Medulla oblongata (tissue), 1 donor: Measurements from ENCODE around the gene ENTHD1.
A peak's percentile ranks its signal among the peaks of the same experiment; 100 is the strongest.
"Not testable (repeated sequence)": the region's sequence is repeated elsewhere in the genome, so short reads cannot be mapped to it uniquely, and the experiment has no call there.

Experiments
- DNase-seq: peaks from one replicate; pipeline ENCODE4 v3.0.0-alpha.2; 2015; ENCODE audit errors: extremely low spot score

ENTHD1 gene

GRCh38 chr22:39925273-39925672 lies 31.7 kb upstream of the ENTHD1 start:
- DNase-seq, result no peak

GRCh38 chr22:39924286-39924685 lies 30.7 kb upstream of the ENTHD1 start:
- DNase-seq, result no peak

- DNase-seq, result no peak
These were observed 30.1 kb upstream of the ENTHD1 start for GRCh38 chr22:39923696-39924095.

GRCh38 chr22:39920134-39920743 lies 26.7 kb upstream of the ENTHD1 start:
- DNase-seq, result no peak

GRCh38 chr22:39917776-39918495 lies 24.4 kb upstream of the ENTHD1 start:
- no peak for DNase-seq

DNA sequence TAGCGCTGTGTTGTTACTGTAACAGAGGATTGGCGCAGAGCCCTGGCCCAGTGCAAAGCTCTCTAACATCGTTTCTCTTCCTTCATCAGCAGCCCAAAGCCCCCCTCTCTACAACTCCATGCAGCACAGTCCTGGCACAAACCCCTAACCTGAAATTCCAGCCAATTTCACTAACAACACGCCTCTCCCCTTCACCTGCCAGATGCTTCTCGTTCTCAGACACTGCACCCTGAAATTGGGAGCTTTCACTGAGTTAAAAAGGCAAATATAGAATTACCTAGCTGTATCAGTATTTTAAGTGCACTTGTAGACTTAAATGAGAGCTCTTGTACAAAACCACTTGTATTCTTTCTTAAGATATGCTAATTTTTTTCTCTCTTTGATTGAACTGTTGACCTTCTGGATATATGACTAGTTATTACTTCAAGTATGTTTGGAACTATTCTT lies 23.7 kb upstream of the ENTHD1 start:
- DNase-seq, result no peak

DNA sequence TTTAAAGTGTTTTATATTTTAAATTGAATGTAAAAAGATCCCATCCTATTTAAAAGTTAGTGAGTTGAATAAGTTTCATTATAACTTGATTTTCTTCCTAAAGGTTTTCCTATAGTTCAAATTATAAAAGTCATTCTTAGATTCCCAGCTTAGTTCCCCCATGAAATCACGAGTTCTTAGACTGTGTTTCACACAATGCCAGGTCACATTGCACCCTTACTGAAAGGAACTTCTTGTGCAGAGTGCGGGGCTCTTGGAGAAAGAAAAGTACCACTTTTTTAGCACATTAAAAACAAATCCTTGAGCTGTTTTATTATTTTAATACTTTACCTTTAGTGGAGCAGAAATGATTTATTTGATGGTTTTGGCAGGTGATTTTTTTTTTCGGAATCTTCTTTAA lies 22.9 kb upstream of the ENTHD1 start:
- peak; percentile 72 for DNase-seq

DNA sequence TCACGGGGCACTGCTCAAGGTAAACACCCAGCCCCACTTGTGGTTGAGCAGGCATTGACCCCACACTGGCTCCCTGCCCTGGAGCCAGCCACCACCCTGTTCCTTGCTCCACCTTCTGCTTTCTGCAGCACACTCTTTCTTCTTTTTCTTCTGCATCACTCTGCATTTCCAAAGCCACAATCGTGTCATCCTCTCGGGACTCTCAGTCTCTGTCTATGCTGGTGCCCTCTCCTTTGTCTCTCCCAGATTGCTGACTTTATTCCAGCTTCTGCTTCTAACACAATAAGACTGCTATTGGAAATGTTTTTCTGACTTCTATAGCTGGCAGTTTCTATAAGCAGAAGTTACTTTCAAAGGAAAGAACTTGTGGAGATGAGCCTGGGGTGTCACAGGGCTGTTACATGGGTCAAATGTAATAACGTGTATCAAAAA lies 21.8 kb upstream of the ENTHD1 start:
- DNase-seq, result peak; percentile 62

DNA sequence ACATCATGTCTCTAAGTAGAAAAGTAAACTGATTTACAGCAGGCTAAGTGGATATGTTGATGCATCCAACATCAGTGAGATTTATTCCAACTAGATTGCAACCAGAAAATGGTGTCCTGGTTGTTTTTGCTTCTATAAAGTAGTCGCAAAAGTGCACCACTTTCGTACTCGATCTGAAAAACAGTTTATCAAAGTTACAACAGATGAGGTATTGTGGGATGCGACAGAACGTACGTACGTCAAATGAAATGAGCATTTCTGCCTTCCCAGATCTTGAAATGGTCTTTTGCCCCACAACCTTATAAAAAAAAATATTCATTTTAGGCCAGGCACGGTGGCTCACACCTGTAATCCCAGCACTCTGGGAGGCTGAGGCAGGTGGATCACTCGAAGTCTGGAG lies 21.0 kb upstream of the ENTHD1 start:
- DNase-seq, result no peak

DNA sequence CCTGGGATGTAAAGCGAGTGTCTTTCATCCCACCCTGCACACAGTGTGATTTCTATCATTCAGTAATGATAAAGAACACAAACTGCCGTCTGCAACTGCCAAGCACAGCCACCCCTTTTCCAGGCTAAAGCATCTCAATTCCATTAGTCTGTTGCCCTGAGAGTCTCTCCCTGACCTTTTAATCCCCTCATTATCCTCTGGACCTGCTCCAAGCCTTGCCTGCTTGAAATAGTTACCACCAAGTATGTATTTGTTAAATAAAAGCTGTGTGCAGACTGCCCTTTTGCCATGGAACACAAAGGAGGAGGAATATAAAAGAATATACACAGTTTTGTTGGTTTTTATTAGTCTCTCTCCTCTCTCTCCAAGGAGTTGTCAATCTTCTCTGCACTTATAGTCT lies 20.3 kb upstream of the ENTHD1 start:
- DNase-seq, result no peak

DNA sequence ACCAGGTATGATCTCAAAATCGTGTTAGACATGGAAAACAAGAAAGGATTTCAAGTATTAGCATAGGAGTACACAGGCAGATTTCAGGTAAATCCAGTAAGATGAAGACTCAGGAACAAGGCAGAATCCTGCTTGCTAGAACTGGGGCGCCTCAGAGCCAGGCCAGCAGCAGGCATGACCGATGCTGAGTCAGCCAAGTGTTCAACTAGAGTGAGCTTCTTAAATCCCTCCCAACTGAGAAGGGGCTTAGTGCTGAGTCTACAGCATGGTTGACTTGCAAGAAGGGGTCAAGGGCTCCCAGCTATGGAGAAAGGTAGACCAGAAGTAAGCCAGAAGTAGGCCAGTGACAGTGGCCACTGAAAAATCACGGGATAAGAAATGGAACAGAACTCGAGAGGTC lies 19.8 kb upstream of the ENTHD1 start:
- DNase-seq, result no peak

- no peak for DNase-seq
These were observed 17.5 kb upstream of the ENTHD1 start for GRCh38 chr22:39910876-39911613.

DNA sequence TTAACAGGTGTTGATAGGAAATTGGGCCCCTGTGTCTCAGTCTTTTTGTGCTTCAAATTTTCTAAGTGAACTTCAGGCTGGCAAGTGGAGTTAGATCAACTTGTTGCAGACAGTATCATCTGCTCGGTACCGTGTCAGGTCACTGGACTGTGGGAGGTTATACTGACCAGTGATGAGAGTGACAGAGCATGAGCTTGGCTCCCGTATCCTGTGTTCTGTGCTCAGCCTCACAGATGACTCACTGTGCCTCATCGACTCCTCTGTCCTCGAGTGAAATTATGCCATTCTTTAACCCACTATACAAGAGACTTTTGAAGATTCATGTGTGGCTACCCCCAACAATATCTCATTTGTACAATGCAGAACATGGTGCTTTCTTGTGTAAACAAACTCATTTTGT lies 15.2 kb upstream of the ENTHD1 start:
- no peak for DNase-seq

- no peak for DNase-seq
These were observed 14.6 kb upstream of the ENTHD1 start for GRCh38 chr22:39908136-39908535.

GRCh38 chr22:39907605-39908097 lies 14.1 kb upstream of the ENTHD1 start:
- DNase-seq, result no peak

GRCh38 chr22:39907047-39907446 lies 13.5 kb upstream of the ENTHD1 start:
- no peak for DNase-seq

GRCh38 chr22:39906207-39906606 lies 12.6 kb upstream of the ENTHD1 start:
- no peak for DNase-seq

DNA sequence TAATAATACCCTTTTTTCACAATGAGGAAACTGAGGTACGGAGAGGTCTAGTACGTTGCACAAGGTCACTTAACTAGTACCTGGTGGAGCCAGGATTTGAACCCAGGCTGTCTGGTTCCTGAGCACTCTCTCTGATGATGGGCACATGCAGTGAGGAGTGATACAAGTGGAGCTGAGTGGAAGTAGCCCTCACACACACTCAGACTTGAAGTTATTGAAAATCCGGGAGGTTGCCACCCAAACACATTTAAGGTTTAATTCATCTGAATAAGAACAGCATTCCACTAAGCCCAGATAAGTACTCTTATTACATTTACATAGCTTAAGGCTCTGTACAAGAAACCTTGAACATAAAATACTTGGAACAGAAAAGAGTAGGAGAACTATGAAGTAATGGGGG lies 12.1 kb upstream of the ENTHD1 start:
- DNase-seq, result no peak

- no peak for DNase-seq
These were observed 11.3 kb upstream of the ENTHD1 start for GRCh38 chr22:39904862-39905261.

- DNase-seq, result not testable (repeated sequence)
These were observed 10.5 kb upstream of the ENTHD1 start for GRCh38 chr22:39904024-39904423.

DNA sequence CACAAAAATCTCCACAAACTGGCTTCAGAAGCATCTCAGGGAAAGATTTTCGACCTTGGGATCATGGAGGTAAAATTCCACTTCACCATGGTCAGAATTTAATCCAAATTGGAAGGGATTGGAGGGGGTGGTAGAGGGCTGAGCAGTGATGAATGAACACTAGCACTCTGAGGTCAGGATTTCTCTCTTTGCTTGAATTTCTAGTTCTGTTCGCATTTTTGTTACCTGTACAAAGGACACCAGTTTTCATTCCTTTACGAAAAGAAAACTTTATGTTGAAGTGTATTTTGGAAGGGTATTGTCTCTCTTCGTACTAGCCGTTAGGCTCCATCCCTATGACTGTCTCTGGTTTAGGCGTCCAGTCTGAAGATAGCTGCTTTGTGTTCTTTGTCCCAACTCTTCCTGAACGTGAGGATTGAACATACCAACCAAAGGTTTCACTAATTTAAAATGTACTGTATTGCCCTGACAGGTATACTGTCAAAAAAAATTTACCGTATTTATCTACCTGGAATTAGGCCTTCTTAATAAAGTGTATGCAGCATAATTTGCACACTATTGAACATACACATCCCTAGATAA lies 8.1 kb upstream of the ENTHD1 start:
- DNase-seq, result no peak
